PFSK-1 (cell line): ENCODE measurements around the gene OGFOD3.

Experiments
- FOXP2 ChIP-seq: optimal IDR thresholded peaks from 2 replicates; pipeline ENCODE3; 2011; ENCODE audit warnings: borderline replicate concordance, control low read depth, inconsistent platforms; ENCODE audit not compliant: insufficient read depth; ENCODE audit errors: extremely low read length, extremely low read depth
- POLR2AphosphoS5 ChIP-seq: IDR thresholded peaks from 2 replicates; pipeline ENCODE4 v1.6.1; 2012; ENCODE audit warnings: low read depth, mild to moderate bottlenecking, control low read depth, low read length, moderate library complexity
- SIN3A ChIP-seq: IDR thresholded peaks from 2 replicates; pipeline ENCODE4 v1.6.1; 2012; ENCODE audit warnings: mild to moderate bottlenecking, low read length, moderate library complexity, borderline replicate concordance; ENCODE audit not compliant: insufficient read depth
- TAF1 ChIP-seq: IDR thresholded peaks from 2 replicates; pipeline ENCODE4 v1.6.1; 2012; ENCODE audit warnings: low read length, control low read depth, borderline replicate concordance; ENCODE audit not compliant: insufficient read depth
- TF ChIP-seq, protein P1 (sequence below), 2 experiments: IDR thresholded peaks; 2 replicates each; pipeline versions ENCODE4 v1.6.1 to v1.8.0; 2011 to 2012; ENCODE audit warnings: low read depth in 2 of 2, low read length in 2 of 2, control low read depth in 1 of 2, inconsistent platforms in 1 of 2, mild to moderate bottlenecking in 1 of 2, moderate library complexity in 1 of 2; ENCODE audit not compliant: insufficient read depth in 1 of 2

Gene OGFOD3

DNA sequence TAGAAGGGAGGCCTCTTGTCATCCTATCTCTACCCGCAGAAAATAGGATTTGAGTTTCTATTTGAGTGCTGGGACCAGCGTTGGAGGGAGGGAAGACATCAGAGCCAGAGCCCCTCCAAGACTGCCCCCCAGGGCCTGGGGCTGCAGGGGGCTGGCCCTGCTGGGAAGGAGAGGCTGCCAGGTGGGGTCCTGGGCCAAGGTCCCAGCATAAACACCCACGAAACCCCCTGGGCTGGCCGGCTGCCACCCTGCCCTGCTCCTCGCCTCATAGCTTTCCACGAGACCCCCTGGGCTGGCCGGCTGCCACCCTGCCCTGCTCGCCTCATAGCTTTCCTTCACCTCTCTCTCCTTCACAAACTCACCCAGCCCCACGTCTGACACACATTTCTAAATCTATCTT is 70.0 kb downstream of the OGFOD3 start:
- TF ChIP-seq, protein P1, sequence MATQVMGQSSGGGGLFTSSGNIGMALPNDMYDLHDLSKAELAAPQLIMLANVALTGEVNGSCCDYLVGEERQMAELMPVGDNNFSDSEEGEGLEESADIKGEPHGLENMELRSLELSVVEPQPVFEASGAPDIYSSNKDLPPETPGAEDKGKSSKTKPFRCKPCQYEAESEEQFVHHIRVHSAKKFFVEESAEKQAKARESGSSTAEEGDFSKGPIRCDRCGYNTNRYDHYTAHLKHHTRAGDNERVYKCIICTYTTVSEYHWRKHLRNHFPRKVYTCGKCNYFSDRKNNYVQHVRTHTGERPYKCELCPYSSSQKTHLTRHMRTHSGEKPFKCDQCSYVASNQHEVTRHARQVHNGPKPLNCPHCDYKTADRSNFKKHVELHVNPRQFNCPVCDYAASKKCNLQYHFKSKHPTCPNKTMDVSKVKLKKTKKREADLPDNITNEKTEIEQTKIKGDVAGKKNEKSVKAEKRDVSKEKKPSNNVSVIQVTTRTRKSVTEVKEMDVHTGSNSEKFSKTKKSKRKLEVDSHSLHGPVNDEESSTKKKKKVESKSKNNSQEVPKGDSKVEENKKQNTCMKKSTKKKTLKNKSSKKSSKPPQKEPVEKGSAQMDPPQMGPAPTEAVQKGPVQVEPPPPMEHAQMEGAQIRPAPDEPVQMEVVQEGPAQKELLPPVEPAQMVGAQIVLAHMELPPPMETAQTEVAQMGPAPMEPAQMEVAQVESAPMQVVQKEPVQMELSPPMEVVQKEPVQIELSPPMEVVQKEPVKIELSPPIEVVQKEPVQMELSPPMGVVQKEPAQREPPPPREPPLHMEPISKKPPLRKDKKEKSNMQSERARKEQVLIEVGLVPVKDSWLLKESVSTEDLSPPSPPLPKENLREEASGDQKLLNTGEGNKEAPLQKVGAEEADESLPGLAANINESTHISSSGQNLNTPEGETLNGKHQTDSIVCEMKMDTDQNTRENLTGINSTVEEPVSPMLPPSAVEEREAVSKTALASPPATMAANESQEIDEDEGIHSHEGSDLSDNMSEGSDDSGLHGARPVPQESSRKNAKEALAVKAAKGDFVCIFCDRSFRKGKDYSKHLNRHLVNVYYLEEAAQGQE (IDR thresholded peaks at IDR 0.05; ENCODE audit: insufficient read depth in 1 of 2, low read depth in 2 of 2, low read length in 2 of 2), result no peak
- TF ChIP-seq SIN3A (no peak), POLR2AphosphoS5 (no peak), FOXP2 (no peak), TAF1 (no peak)

DNA sequence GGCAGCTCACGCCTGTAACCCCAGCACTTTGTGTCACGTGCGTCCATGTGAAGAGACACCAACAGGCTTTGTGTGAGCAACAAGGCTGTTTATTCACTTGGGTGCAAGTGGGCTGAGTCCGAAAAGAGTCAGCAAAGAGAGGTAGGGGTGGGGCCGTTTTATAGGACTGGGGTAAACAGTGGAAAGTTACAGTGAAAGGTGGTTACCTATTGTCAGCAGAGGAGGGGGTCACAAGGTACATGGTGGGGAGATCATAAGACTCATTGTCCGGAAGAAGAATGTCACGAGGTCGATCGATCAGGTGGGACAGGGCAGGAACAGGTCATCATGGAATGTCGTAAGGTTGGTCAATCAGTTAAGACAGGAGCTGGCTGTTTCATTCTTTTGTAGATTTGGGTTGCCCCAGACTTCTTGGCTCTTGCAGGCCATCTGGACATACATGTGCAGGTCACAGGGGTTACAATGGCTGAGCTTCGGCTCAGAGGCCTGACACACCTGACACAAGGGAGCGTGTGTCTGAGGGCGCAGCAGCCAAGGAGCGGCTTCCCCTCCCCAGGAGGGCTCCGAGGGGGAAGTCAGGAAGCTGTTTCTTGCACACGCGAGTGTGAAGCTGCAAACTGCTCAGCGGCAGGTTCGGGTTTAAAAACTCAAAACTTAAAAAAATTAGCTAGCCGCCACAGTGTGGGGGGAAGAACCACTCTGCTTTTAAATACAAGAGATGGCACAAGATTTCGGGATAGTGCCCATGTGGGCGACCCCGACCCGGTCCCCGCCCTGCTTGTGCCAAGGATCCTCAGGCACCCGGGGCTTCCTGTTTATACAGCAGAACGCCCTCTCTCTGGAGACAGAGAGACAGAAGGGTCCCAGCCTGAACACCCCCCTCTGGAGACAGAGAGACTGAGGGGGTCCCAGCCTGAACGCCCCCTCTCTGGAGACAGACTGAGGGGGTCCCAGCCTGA is 71.8 kb downstream of the OGFOD3 start:
- TF ChIP-seq POLR2AphosphoS5 (no peak), FOXP2 (no peak), SIN3A (no peak), TAF1 (no peak)
- TF ChIP-seq, protein P1 (IDR thresholded peaks at IDR 0.05; ENCODE audit: insufficient read depth in 1 of 2, low read depth in 2 of 2, low read length in 2 of 2), result no peak

DNA sequence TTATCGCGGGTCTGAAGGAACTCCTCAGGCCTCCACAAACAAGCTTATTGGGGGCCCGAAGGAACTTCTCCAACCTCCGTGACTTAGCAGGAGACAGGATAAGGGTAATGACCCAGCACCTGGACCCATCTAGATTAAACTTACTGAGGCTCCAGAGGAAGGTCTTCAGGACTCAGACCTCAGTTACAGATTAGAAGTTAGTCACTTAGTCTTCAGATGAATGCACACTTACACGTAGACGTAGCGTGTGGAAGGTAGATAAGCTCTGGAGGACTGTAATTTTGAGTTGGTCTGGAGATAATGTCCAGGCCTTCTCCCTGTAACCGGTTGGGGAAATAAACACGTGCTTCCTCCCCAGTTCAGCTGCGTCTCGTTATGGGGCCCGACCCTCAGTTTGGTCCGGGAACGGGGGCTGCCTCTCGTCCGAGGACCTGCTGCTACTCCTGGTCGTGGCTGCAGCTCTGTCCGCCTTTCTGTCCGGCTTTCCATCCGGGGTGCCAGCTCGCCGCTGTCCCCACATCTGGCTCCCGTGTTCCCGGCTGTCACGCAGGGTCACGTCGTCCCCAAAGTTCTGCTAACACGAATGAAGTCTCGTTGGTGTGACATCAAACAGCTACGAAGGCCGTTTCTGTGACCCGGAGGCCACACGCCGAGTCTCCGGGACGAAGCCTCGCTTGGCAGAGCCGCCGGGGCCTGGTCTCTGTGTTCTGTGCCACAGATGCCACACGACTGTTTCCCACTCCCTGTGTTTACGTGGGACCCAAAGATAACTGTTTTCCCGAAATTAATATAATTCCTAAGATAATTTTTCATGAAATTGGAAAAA is 73.0 kb downstream of the OGFOD3 start:
- TF ChIP-seq, protein P1 (IDR thresholded peaks at IDR 0.05; ENCODE audit: insufficient read depth in 1 of 2, low read depth in 2 of 2, low read length in 2 of 2), result no peak
- TF ChIP-seq FOXP2 (no peak), POLR2AphosphoS5 (no peak), TAF1 (no peak), SIN3A (no peak)

DNA sequence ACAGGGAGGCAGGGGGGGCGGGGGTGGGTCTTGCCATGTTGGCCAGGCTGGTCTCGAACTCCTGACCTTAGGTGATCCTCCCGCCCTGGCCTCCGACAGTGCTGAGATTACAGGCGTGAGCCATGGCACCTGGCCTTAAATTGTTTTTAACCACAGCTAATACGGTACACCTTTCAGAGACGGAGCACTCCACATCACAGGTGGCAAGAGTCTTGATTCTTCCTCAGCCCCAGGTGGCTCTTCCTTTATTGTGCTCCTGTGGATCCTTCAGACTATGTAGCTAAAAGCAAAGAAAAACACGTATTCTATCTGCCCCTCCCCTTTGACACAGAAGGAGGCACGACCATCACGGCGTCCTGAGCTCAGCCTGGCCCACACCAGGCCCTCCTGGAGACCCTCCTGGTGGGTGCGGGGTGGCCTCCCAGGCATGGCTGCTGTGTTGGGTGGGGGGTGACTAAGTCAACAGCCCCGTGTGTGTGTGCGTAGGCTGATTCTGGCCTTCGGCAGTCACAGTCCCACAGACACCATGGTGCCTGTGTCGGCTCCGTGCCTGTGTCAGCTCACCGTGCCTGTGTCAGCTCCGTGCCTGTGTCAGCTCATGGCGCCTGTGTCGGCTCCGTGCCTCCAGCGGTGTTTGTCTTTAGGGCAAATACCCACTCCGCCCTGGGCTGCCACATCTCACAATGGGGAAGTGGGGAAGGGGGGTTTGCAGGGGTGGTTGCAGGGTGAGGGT is 74.0 kb downstream of the OGFOD3 start:
- no peak for TF ChIP-seq POLR2AphosphoS5
- TF ChIP-seq TAF1, result no peak
- TF ChIP-seq, protein P1 (IDR thresholded peaks at IDR 0.05; ENCODE audit: insufficient read depth in 1 of 2, low read depth in 2 of 2, low read length in 2 of 2), result no peak
- no peak for TF ChIP-seq SIN3A
- no peak for TF ChIP-seq FOXP2
